Osteocyte (in vitro differentiated cells): ENCODE results near the gene ATP2B1. TPM values are rescaled to one million over a fixed set of nuclear protein-coding genes. Genes with fewer than 3 reads are reported as not detected.

Experiments used
- DNase-seq: peaks from one replicate; pipeline ENCODE4 v3.0.0; 2021; ENCODE audit warnings: mixed read lengths; ENCODE audit not compliant: unreplicated experiment; ENCODE audit errors: extremely low spot score
- H3K27ac Mint-ChIP-seq: one replicate; pipeline ENCODE4 v1.8.0; 2021; ENCODE audit warnings: mild to moderate bottlenecking, mixed read lengths; ENCODE audit not compliant: unreplicated experiment
- H3K27me3 Mint-ChIP-seq: one replicate; pipeline ENCODE4 v1.8.0; 2021; ENCODE audit warnings: mixed read lengths; ENCODE audit not compliant: unreplicated experiment
- H3K36me3 Mint-ChIP-seq: one replicate; pipeline ENCODE4 v1.8.0; 2021; ENCODE audit warnings: mixed read lengths; ENCODE audit not compliant: unreplicated experiment
- H3K4me1 Mint-ChIP-seq: one replicate; pipeline ENCODE4 v1.8.0; 2021; ENCODE audit warnings: mixed read lengths; ENCODE audit not compliant: unreplicated experiment
- H3K4me3 Mint-ChIP-seq: one replicate; pipeline ENCODE4 v1.8.0; 2021; ENCODE audit warnings: mild to moderate bottlenecking, moderate library complexity, mixed read lengths; ENCODE audit not compliant: unreplicated experiment
- H3K9me3 Mint-ChIP-seq: one replicate; pipeline ENCODE4 v1.8.0; 2021; ENCODE audit warnings: mixed read lengths; ENCODE audit not compliant: unreplicated experiment
- total RNA-seq: library from RNA; stranded (reverse); gene quantifications from 2 replicates; pipeline ENCODE4 v1.2.1, GENCODE V29; 2021
- TF ChIP-seq, protein P1 (sequence below): fragments of 200-600 bp; sonication (generic); IDR thresholded peaks from 2 replicates; pipeline ENCODE4 v1.5.0; 2021; ENCODE audit warnings: antibody characterized with exemption, mild to moderate bottlenecking, moderate library complexity

ATP2B1 gene
- total RNA-seq, 1 donor from 2014 or later = 45.5 TPM

GRCh38 chr12:89651192-89651591, 57.4 kb downstream of the ATP2B1 start:
- Mint-ChIP-seq H3K4me3 (no peak overlapping the region), H3K9me3 (peaks cover 8% of the 10 kb centered on the region), H3K4me1 (no peaks in the 10 kb centered on the region), H3K27ac (no peak overlapping the region), H3K27me3 (no peaks in the 10 kb centered on the region), H3K36me3 (peaks cover 14% of the 10 kb centered on the region)
- TF ChIP-seq, protein P1, sequence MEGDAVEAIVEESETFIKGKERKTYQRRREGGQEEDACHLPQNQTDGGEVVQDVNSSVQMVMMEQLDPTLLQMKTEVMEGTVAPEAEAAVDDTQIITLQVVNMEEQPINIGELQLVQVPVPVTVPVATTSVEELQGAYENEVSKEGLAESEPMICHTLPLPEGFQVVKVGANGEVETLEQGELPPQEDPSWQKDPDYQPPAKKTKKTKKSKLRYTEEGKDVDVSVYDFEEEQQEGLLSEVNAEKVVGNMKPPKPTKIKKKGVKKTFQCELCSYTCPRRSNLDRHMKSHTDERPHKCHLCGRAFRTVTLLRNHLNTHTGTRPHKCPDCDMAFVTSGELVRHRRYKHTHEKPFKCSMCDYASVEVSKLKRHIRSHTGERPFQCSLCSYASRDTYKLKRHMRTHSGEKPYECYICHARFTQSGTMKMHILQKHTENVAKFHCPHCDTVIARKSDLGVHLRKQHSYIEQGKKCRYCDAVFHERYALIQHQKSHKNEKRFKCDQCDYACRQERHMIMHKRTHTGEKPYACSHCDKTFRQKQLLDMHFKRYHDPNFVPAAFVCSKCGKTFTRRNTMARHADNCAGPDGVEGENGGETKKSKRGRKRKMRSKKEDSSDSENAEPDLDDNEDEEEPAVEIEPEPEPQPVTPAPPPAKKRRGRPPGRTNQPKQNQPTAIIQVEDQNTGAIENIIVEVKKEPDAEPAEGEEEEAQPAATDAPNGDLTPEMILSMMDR = no peak
- DNase-seq = no peak

GRCh38 chr12:89650239-89650638, 58.4 kb downstream of the ATP2B1 start:
- Mint-ChIP-seq H3K27ac (no peak overlapping the region), H3K36me3 (peaks cover 14% of the 10 kb centered on the region), H3K9me3 (peaks cover 8% of the 10 kb centered on the region), H3K27me3 (no peaks in the 10 kb centered on the region), H3K4me1 (no peaks in the 10 kb centered on the region), H3K4me3 (no peak overlapping the region)
- DNase-seq = no peak
- TF ChIP-seq, protein P1 = no peak

DNA sequence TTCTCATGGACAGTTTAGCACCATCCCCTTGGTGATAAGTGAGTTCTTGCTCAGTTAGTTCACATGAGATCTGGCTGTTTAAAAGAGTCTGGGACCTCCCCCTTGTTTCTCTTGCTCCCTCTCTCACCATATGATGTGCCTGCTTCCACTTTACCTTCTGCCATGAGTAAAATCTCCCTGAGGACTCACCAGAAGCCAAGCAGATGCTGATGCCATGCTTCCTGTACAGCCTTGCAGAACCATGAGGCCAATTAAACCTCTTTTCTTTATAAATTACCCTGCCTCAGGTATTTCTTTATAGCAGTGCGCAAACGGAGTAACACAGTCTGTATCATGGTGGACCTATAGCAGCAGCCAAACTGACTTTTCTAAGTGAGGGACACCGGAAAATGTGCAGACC, 58.8 kb downstream of the ATP2B1 start:
- H3K9me3 Mint-ChIP-seq = peaks cover 8% of the 10 kb centered on the region
- H3K4me3 Mint-ChIP-seq = no peak overlapping the region

DNA sequence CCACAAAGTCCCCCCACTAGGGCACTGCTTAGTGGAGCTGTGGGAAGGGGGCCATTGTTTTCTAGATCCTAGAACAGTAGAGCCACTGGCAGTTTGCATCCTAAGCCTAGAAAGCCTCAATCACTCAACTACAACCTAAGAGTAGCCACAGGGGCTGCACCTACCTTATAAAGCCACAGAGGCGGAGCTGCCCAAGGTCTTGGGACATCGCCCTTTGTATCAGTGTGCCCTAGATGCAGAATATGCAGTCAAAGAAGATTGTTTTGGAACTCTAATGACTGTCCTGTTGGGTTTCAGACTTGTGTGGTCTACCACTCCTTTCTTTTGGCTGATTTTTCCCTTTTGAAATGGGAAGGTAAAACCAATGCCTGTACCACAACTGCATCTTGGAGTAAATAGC, 59.5 kb downstream of the ATP2B1 start:
- DNase-seq = no peak
- Mint-ChIP-seq H3K27me3 (no peaks in the 10 kb centered on the region), H3K27ac (no peak overlapping the region), H3K9me3 (peaks cover 8% of the 10 kb centered on the region), H3K36me3 (peaks cover 9% of the 10 kb centered on the region), H3K4me3 (no peak overlapping the region), H3K4me1 (no peaks in the 10 kb centered on the region)
- TF ChIP-seq, protein P1 = no peak

More for the DNA sequence above, 58.8 kb downstream of the ATP2B1 start:
- no peaks in the 10 kb centered on the region for H3K4me1 Mint-ChIP-seq
- no peaks in the 10 kb centered on the region for H3K27me3 Mint-ChIP-seq
- no peak overlapping the region for H3K27ac Mint-ChIP-seq
- DNase-seq = no peak
- TF ChIP-seq, protein P1 = no peak
- peaks cover 10% of the 10 kb centered on the region for H3K36me3 Mint-ChIP-seq

GRCh38 chr12:89648211-89648930, 60.3 kb downstream of the ATP2B1 start:
- peaks cover 5% of the 10 kb centered on the region for H3K36me3 Mint-ChIP-seq
- H3K27me3 Mint-ChIP-seq = no peaks in the 10 kb centered on the region
- H3K4me1 Mint-ChIP-seq = no peaks in the 10 kb centered on the region
- no peak overlapping the region for H3K4me3 Mint-ChIP-seq
- H3K27ac Mint-ChIP-seq = no peak overlapping the region
- H3K9me3 Mint-ChIP-seq = peaks cover 8% of the 10 kb centered on the region
- TF ChIP-seq, protein P1 = no peak
- DNase-seq = no peak
